CD14-positive monocyte (primary cell): ENCODE data around the gene SDK1. TPM values are rescaled to one million over a fixed set of nuclear protein-coding genes. Genes with fewer than 3 reads are reported as not detected.

Experiments
- DNase-seq, 3 donors: peaks; one replicate each; pipeline ENCODE4 v3.0.0-alpha.2; 2011 to 2022
- H2AFZ ChIP-seq: 2 replicates; pipeline ENCODE4 v1.6.0; 2012; ENCODE audit warnings: mild to moderate bottlenecking, low read depth, low read length, inconsistent platforms; ENCODE audit not compliant: insufficient read depth, poor library complexity, severe bottlenecking
- H3K27ac ChIP-seq, 2 donors: 1 replicate in 1 of 2; 2 replicates in 1 of 2; pipeline ENCODE4 v1.5.1; 2012 to 2013; ENCODE audit warnings: low read length in 2 of 2, control low read depth in 1 of 2, inconsistent platforms in 1 of 2, low read depth in 1 of 2, mild to moderate bottlenecking in 1 of 2
- H3K27me3 ChIP-seq, 2 donors: one replicate each; pipeline versions ENCODE4 v1.6.0 to v1.6.1; 2011 to 2013; ENCODE audit warnings: low read length in 2 of 2; ENCODE audit not compliant: control insufficient read depth in 2 of 2, insufficient read depth in 2 of 2
- H3K36me3 ChIP-seq, 2 donors: replicated peaks in 1 of 2; 1 replicate in 1 of 2; 2 replicates in 1 of 2; pipeline versions ENCODE4 v1.5.1 to v1.6.1; 2012 to 2013; ENCODE audit warnings: low read length in 2 of 2, control low read depth in 1 of 2, inconsistent platforms in 1 of 2, mild to moderate bottlenecking in 1 of 2; ENCODE audit not compliant: insufficient read depth in 2 of 2, control insufficient read depth in 1 of 2
- H3K4me1 ChIP-seq, 2 donors: 1 replicate in 1 of 2; 2 replicates in 1 of 2; pipeline versions ENCODE4 v1.5.1 to v1.6.1; 2012 to 2013; ENCODE audit warnings: low read length in 2 of 2, control low read depth in 1 of 2, inconsistent platforms in 1 of 2, mild to moderate bottlenecking in 1 of 2, moderate library complexity in 1 of 2; ENCODE audit not compliant: insufficient read depth in 2 of 2, control insufficient read depth in 1 of 2
- H3K4me2 ChIP-seq: replicated peaks from 2 replicates; pipeline ENCODE3; 2012; ENCODE audit warnings: low read length, moderate library complexity, mild to moderate bottlenecking; ENCODE audit not compliant: poor library complexity, severe bottlenecking; ENCODE audit errors: extremely low read depth
- H3K4me3 ChIP-seq, 3 experiments: fragments of 200-600 bp in 1 of 3; sonication (generic) in 1 of 3; replicated peaks in 1 of 3; 1 replicate in 2 of 3; 2 replicates in 1 of 3; pipeline ENCODE4 v1.5.1; 2011 to 2013; ENCODE audit warnings: low read length in 3 of 3, mild to moderate bottlenecking in 3 of 3, control low read depth in 2 of 3, low read depth in 2 of 3, inconsistent platforms in 1 of 3, moderate library complexity in 1 of 3
- H3K79me2 ChIP-seq: 2 replicates; pipeline ENCODE4 v1.6.0; 2012; ENCODE audit warnings: mild to moderate bottlenecking, control low read depth, inconsistent platforms, low read length, moderate library complexity; ENCODE audit not compliant: insufficient read depth
- H3K9ac ChIP-seq: 2 replicates; pipeline ENCODE4 v1.6.0; 2017; ENCODE audit warnings: low read length, mild to moderate bottlenecking; ENCODE audit not compliant: insufficient read depth, poor library complexity, severe bottlenecking
- H3K9me3 ChIP-seq, 2 donors: replicated peaks in 1 of 2; 1 replicate in 1 of 2; 2 replicates in 1 of 2; pipeline versions ENCODE4 v1.5.1 to v1.6.1; 2012 to 2013; ENCODE audit warnings: low read length in 2 of 2, control low read depth in 1 of 2; ENCODE audit not compliant: control insufficient read depth in 1 of 2, insufficient read depth in 1 of 2
- H4K20me1 ChIP-seq: 2 replicates; pipeline ENCODE4 v1.6.0; 2012; ENCODE audit warnings: mild to moderate bottlenecking, low read length, control low read depth, moderate library complexity; ENCODE audit not compliant: insufficient read depth
- H3K27ac Mint-ChIP-seq, 7 donors: one replicate each; pipeline ENCODE4 v1.8.0; 2020; ENCODE audit warnings: mild to moderate bottlenecking in 7 of 7, mixed read lengths in 7 of 7, moderate library complexity in 6 of 7, inconsistent platforms in 2 of 7
- H3K27me3 Mint-ChIP-seq, 3 donors: one replicate each; pipeline ENCODE4 v1.8.0; 2021 to 2022; ENCODE audit warnings: low read depth in 3 of 3, mild to moderate bottlenecking in 3 of 3, mixed read lengths in 3 of 3, moderate library complexity in 3 of 3, inconsistent platforms in 1 of 3
- H3K36me3 Mint-ChIP-seq, 2 donors: one replicate each; pipeline ENCODE4 v1.8.0; 2020; ENCODE audit warnings: mixed read lengths in 2 of 2, inconsistent platforms in 1 of 2, mild to moderate bottlenecking in 1 of 2
- H3K4me1 Mint-ChIP-seq: one replicate; pipeline ENCODE4 v1.8.0; 2020; ENCODE audit warnings: mild to moderate bottlenecking, mixed read lengths
- H3K4me3 Mint-ChIP-seq, 2 donors: one replicate each; pipeline ENCODE4 v1.8.0; 2020; ENCODE audit warnings: mild to moderate bottlenecking in 2 of 2, mixed read lengths in 2 of 2, moderate library complexity in 1 of 2
- H3K9me3 Mint-ChIP-seq, 7 donors: one replicate each; pipeline ENCODE4 v1.8.0; 2020 to 2022; ENCODE audit warnings: mixed read lengths in 7 of 7, mild to moderate bottlenecking in 6 of 7, moderate library complexity in 6 of 7, inconsistent platforms in 2 of 7
- CTCF ChIP-seq: fragments of 200-600 bp; IDR thresholded peaks from one replicate; pipeline ENCODE4 v1.8.0; 2022; ENCODE audit warnings: antibody characterized with exemption, mild to moderate bottlenecking
- WGBS: methylation state at CpG from one replicate; pipeline ENCODE4 v1.1.5; 2013; ENCODE audit warnings: missing lambda C conversion rate; ENCODE audit not compliant: insufficient coverage; 5-methylcytosine and 5-hydroxymethylcytosine counted together
- intact Hi-C, 2 donors: fragments of 100-400 bp; cut with micrococcal nuclease; formaldehyde crosslinking; loops; one replicate each; pipeline versions ENCODE4 v1.15.0 to v1.15.1; 2023
- polyA plus RNA-seq, 3 donors: library from polyadenylated mRNA; depleted of rRNA in 1 of 3; unstranded in 2 of 3; stranded (reverse) in 1 of 3; fragments of 300-500 nt in 2 of 3; fragments of >200 nt in 1 of 3; fragmentation: Illumina TruSeq in 2 of 3; gene quantifications; 1 replicate in 2 of 3; 2 replicates in 1 of 3; pipeline ENCODE4 v1.2.3, GENCODE V29; 2012 to 2021

The SDK1 gene
- polyA plus RNA-seq, 3 donors = 0.01 TPM; not detected in 2

- Histone ChIP-seq H3K4me2 (no peak overlapping the region), H3K27me3 (no peaks in the 10 kb centered on the region), H3K4me3 (no peak overlapping the region), H3K79me2 (no peaks in the 10 kb centered on the region), H3K36me3 (no peaks in the 10 kb centered on the region), H3K9ac (no peak overlapping the region), H2AFZ (no peak overlapping the region), H4K20me1 (no peaks in the 10 kb centered on the region), H3K4me1 (no peaks in the 10 kb centered on the region), H3K9me3 (peaks cover 28 to 31% of the 10 kb centered on the region in 2 donors), H3K27ac (no peak overlapping the region)
- Mint-ChIP-seq H3K36me3 (no peaks in the 10 kb centered on the region), H3K27me3 (peaks cover 0 to 5% (median 5%) of the 10 kb centered on the region in 3 donors), H3K4me3 (no peak overlapping the region), H3K4me1 (no peaks in the 10 kb centered on the region), H3K27ac (no peak overlapping the region), H3K9me3 (peaks cover 17 to 31% (median 27%) of the 10 kb centered on the region in 7 donors)
- no peak for TF ChIP-seq CTCF
- intact Hi-C loops = no loop called here
- DNase-seq = no peak
- 92% methylated on average over 7 of the region's 8 CpGs for WGBS
These were observed 714.3 kb downstream of the SDK1 start for GRCh38 chr7:4015371-4015770.

GRCh38 chr7:4015996-4016395 is 714.9 kb downstream of the SDK1 start:
- Histone ChIP-seq H3K9ac (no peak overlapping the region), H4K20me1 (no peaks in the 10 kb centered on the region), H3K79me2 (no peaks in the 10 kb centered on the region), H3K9me3 (peaks cover 32 to 37% of the 10 kb centered on the region in 2 donors), H3K27me3 (no peaks in the 10 kb centered on the region), H3K4me3 (no peak overlapping the region), H3K4me1 (no peaks in the 10 kb centered on the region), H3K27ac (no peak overlapping the region), H2AFZ (no peak overlapping the region), H3K4me2 (no peak overlapping the region), H3K36me3 (no peaks in the 10 kb centered on the region)
- no peak for TF ChIP-seq CTCF
- DNase-seq = no peak
- H3K27me3 Mint-ChIP-seq = peaks cover 0 to 5% (median 3%) of the 10 kb centered on the region in 3 donors
- WGBS = 91% methylated on average over 9 of the region's 10 CpGs
- H3K4me1 Mint-ChIP-seq = no peaks in the 10 kb centered on the region
- H3K4me3 Mint-ChIP-seq = no peak overlapping the region
- H3K27ac Mint-ChIP-seq = no peak overlapping the region
- intact Hi-C loops = no loop called here
- peaks cover 19 to 34% (median 28%) of the 10 kb centered on the region in 7 donors for H3K9me3 Mint-ChIP-seq
- H3K36me3 Mint-ChIP-seq = no peaks in the 10 kb centered on the region
